Nephron (organoid): ENCODE data around the gene LILRB4.
"Not testable (repeated sequence)": the region's sequence is repeated elsewhere in the genome, so short reads cannot be mapped to it uniquely, and the experiment has no call there.

ENCODE experiments used
- H3K27ac Mint-ChIP-seq, 3 experiments: 2 replicates each; pipeline ENCODE4 v1.8.0; 2020; ENCODE audit warnings: mixed read lengths in 3 of 3, mild to moderate bottlenecking in 2 of 3, moderate library complexity in 1 of 3
- H3K27me3 Mint-ChIP-seq: 2 replicates; pipeline ENCODE4 v1.8.0; 2021; ENCODE audit warnings: low read depth, mild to moderate bottlenecking, moderate library complexity, mixed read lengths
- H3K36me3 Mint-ChIP-seq: 2 replicates; pipeline ENCODE4 v1.8.0; 2020; ENCODE audit warnings: low read depth, mixed read lengths
- H3K4me1 Mint-ChIP-seq: 2 replicates; pipeline ENCODE4 v1.8.0; 2020; ENCODE audit warnings: mixed read lengths
- H3K4me3 Mint-ChIP-seq, 3 experiments: 2 replicates each; pipeline ENCODE4 v1.8.0; 2020; ENCODE audit warnings: mild to moderate bottlenecking in 3 of 3, mixed read lengths in 3 of 3, moderate library complexity in 2 of 3
- H3K9me3 Mint-ChIP-seq: 2 replicates; pipeline ENCODE4 v1.8.0; 2020; ENCODE audit warnings: mixed read lengths
- TF ChIP-seq, protein P1 (sequence below), 3 experiments: fragments of 200-600 bp; sonication (generic); IDR thresholded peaks; one replicate each; pipeline ENCODE4 v1.5.0; 2021; ENCODE audit warnings: antibody characterized with exemption in 3 of 3; ENCODE audit not compliant: unreplicated experiment in 3 of 3

Gene LILRB4

DNA sequence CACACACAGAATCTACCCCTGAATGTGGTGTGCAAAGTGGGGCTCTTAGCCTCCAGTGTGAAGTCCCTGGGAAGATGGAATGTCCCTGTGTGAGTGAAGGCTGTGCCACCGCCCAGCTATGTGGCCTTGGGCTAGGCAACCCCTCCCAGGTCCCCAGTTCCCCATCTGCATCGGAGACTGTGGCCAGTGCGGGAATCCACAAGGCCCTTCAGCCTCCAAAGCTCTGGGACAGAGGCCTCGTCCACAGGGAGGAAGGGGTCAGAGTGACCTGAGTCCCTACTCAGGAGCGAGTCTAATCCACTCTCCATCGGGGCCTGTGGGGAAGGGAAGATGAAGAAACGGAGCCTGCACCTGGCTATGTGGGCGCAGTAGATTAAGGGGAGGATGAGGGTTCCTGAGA is 42.1 kb downstream of the LILRB4 start:
- Mint-ChIP-seq H3K27ac (no peak overlapping the region), H3K9me3 (peaks cover 62% of the 10 kb centered on the region), H3K4me1 (no peaks in the 10 kb centered on the region), H3K36me3 (peaks cover 3% of the 10 kb centered on the region), H3K27me3 (no peaks in the 10 kb centered on the region), H3K4me3 (no peak overlapping the region)
- TF ChIP-seq, protein P1, sequence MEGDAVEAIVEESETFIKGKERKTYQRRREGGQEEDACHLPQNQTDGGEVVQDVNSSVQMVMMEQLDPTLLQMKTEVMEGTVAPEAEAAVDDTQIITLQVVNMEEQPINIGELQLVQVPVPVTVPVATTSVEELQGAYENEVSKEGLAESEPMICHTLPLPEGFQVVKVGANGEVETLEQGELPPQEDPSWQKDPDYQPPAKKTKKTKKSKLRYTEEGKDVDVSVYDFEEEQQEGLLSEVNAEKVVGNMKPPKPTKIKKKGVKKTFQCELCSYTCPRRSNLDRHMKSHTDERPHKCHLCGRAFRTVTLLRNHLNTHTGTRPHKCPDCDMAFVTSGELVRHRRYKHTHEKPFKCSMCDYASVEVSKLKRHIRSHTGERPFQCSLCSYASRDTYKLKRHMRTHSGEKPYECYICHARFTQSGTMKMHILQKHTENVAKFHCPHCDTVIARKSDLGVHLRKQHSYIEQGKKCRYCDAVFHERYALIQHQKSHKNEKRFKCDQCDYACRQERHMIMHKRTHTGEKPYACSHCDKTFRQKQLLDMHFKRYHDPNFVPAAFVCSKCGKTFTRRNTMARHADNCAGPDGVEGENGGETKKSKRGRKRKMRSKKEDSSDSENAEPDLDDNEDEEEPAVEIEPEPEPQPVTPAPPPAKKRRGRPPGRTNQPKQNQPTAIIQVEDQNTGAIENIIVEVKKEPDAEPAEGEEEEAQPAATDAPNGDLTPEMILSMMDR (IDR thresholded peaks at IDR 0.05; ENCODE audit: unreplicated experiment in 3 of 3), result no peak

DNA sequence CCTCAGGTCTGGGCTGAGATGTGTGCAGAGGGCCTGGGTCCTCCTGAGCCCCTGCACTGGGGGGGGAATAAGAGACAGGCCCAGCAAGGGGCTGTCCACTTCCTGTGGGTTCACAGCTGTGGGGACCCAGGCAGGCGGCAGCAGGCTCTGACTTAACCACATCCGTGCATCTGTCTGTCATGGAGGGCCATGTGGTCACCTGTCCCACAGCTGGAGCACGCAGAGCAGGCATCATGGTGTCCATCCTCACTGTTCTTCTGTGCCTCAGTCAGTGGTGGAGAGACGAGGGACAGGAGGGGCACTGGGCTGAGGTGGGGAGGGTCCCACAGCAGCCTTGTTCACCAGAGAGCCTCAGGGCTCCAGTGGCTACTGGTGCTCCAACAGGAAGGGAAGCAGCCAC is 45.2 kb downstream of the LILRB4 start:
- TF ChIP-seq, protein P1 (IDR thresholded peaks at IDR 0.05; ENCODE audit: unreplicated experiment in 3 of 3), result no peak
- H3K4me3 Mint-ChIP-seq, result no peak overlapping the region
- H3K4me1 Mint-ChIP-seq, result no peaks in the 10 kb centered on the region
- peaks cover 52% of the 10 kb centered on the region for H3K9me3 Mint-ChIP-seq
- H3K27me3 Mint-ChIP-seq, result no peaks in the 10 kb centered on the region
- no peak overlapping the region for H3K27ac Mint-ChIP-seq
- peaks cover 3% of the 10 kb centered on the region for H3K36me3 Mint-ChIP-seq

DNA sequence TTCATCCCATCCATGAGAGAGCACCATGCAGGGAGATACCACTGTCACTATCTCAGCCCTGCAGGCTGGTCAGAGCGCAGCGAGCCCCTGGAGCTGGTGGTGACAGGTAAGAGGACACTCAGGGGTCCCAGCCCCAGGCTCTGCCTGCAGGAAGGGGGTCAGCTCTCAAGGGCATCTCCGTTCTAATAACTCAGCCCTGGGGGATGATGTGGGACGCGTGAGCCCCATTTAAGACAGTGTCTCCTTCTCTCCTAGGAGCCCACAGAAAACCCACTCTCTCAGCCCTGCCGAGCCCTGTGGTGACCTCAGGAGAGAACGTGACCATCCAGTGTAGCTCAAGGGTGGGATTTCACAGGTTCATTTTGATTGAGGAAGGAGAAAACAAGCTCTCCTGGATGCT is 46.0 kb downstream of the LILRB4 start:
- Mint-ChIP-seq H3K27me3 (no peaks in the 10 kb centered on the region), H3K36me3 (no peaks in the 10 kb centered on the region), H3K4me1 (no peaks in the 10 kb centered on the region), H3K4me3 (no peak overlapping the region), H3K27ac (no peak overlapping the region), H3K9me3 (peaks cover 48% of the 10 kb centered on the region)
- TF ChIP-seq, protein P1 (IDR thresholded peaks at IDR 0.05; ENCODE audit: unreplicated experiment in 3 of 3), result no peak

DNA sequence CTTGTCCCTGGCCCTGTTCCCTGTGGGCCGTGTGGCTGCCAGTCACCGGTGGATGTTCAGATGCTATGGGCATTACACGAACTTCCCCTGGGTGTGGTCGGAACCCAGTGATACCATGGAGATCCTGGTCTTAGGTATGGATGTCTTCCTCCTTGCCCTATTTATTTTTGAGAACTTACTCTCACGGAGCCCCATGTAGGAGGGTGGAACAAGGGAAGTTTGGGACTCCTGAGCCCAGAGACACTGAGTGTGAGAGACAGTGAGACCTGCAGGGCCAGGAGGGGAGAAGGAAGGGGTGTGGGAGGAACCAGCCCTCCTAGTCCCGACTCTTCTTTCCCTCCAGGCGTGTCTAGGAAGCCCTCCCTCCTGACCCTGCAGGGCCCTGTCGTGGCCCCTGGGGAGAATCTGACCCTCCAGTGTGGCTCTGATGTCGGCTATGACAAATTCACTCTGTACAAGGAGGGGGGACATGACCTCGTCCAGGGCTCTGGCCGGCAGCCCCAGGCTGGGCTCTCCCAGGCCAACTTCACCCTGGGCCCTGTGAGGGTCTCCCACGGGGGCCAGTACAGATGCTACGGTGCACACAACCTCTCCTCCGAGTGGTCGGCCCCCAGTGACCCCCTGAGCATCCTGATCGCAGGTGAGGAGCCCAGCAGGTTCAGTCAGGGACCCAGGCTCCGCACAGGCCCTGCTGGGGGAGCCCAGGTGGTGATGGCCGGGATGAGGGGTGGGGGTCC is 46.6 kb downstream of the LILRB4 start:
- H3K9me3 Mint-ChIP-seq, result peaks cover 42% of the 10 kb centered on the region
- H3K4me1 Mint-ChIP-seq, result no peaks in the 10 kb centered on the region
- TF ChIP-seq, protein P1 (IDR thresholded peaks at IDR 0.05; ENCODE audit: unreplicated experiment in 3 of 3), result no peak
- H3K27ac Mint-ChIP-seq, result no peak overlapping the region
- no peaks in the 10 kb centered on the region for H3K36me3 Mint-ChIP-seq
- no peak overlapping the region for H3K4me3 Mint-ChIP-seq
- H3K27me3 Mint-ChIP-seq, result no peaks in the 10 kb centered on the region

DNA sequence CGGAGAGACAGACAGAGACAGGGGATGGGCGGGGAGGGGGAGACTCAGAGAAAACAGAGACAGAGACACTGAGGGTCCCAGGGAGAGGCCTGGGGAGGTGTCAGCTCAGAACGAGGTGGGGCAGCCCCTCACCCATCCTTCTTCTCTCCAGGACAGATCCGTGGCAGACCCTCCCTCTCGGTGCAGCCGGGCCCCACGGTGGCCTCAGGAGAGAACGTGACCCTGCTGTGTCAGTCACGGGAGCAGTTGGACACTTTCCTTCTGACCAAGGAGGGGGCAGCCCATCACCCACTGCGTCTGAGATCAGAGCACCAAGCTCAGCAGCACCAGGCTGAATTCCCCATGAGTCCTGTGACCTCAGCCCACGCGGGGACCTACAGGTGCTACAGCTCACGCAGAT is 47.2 kb downstream of the LILRB4 start:
- not testable (repeated sequence) for H3K4me1 Mint-ChIP-seq, H3K27ac Mint-ChIP-seq, H3K4me3 Mint-ChIP-seq, H3K36me3 Mint-ChIP-seq, H3K27me3 Mint-ChIP-seq
- H3K9me3 Mint-ChIP-seq, result peaks cover 36% of the 10 kb centered on the region
